SK-N-SH (cell line): ENCODE data around the gene C13orf42. TPM values are rescaled to one million over a fixed set of nuclear protein-coding genes. Genes with fewer than 3 reads are reported as not detected.

Experiments
- CTCF ChIA-PET: fragments of 300-600, 350-600 bp; formaldehyde crosslinking; extraction: SDS; loops from one replicate; lab custom pipeline; 2021; lab: Yijun Ruan, JAX
- POLR2A ChIA-PET: fragments of 350-600 bp; sonication (Branson Sonifier 250); formaldehyde crosslinking; extraction: SDS; loops from one replicate; lab custom pipeline; 2020; ENCODE audit warnings: antibody characterized with exemption, inconsistent platforms; lab: Yijun Ruan, JAX
- DNase-seq: peaks from one replicate; pipeline ENCODE4 v3.0.0; 2012
- H2AFZ ChIP-seq: fragments of 200-600 bp; sonication (generic); 2 replicates; pipeline ENCODE4 v1.8.1; 2016; ENCODE audit warnings: antibody characterized with exemption, mild to moderate bottlenecking, low read depth
- H3F3A ChIP-seq: fragments of 200-600 bp; sonication (generic); replicated peaks from 2 replicates; pipeline ENCODE3; 2016; ENCODE audit warnings: antibody characterized with exemption, mild to moderate bottlenecking; ENCODE audit not compliant: insufficient read depth
- H3K27ac ChIP-seq, 2 experiments: fragments of 200-500 bp in 1 of 2; fragments of 200-600 bp in 1 of 2; sonication (Bioruptor generic) in 1 of 2; sonication (generic), shearing (Covaris generic) in 1 of 2; 2 replicates each; pipeline versions ENCODE4 v1.5.1 to v1.6.1; 2014 to 2016; ENCODE audit warnings: low read depth in 2 of 2, inconsistent platforms in 1 of 2, low read length in 1 of 2, mild to moderate bottlenecking in 1 of 2, mixed read lengths in 1 of 2
- H3K27me3 ChIP-seq: fragments of 200-600 bp; sonication (generic), shearing (Covaris generic); 2 replicates; pipeline ENCODE4 v1.6.1; 2016; ENCODE audit warnings: mixed run types; ENCODE audit not compliant: insufficient read depth
- H3K36me3 ChIP-seq, 2 experiments: fragments of 200-500 bp in 1 of 2; fragments of 200-600 bp in 1 of 2; sonication (Bioruptor generic) in 1 of 2; sonication (generic) in 1 of 2; replicated peaks in 1 of 2; 2 replicates each; pipeline versions ENCODE3 to v1.5.1; 2014 to 2016; ENCODE audit warnings: low read length in 1 of 2, mild to moderate bottlenecking in 1 of 2; ENCODE audit not compliant: insufficient read depth in 2 of 2, control insufficient read depth in 1 of 2
- H3K4me1 ChIP-seq, 2 experiments: fragments of 200-500 bp in 1 of 2; fragments of 200-600 bp in 1 of 2; sonication (Bioruptor generic) in 1 of 2; sonication (generic), shearing (Covaris generic) in 1 of 2; 2 replicates each; pipeline versions ENCODE4 v1.5.1 to v1.6.1; 2014 to 2016; ENCODE audit warnings: low read depth in 1 of 2, low read length in 1 of 2, mixed run types in 1 of 2; ENCODE audit not compliant: insufficient read depth in 2 of 2, control insufficient read depth in 1 of 2
- H3K4me2 ChIP-seq: fragments of 200-600 bp; sonication (generic), shearing (Covaris generic); 2 replicates; pipeline ENCODE4 v1.6.1; 2017; ENCODE audit warnings: mixed run types
- H3K4me3 ChIP-seq, 2 experiments: fragments of 200-500 bp in 1 of 2; fragments of 200-600 bp in 1 of 2; sonication (Bioruptor generic) in 1 of 2; sonication (generic), shearing (Covaris generic) in 1 of 2; 2 replicates each; pipeline versions ENCODE4 v1.5.1 to v1.8.1; 2014 to 2016; ENCODE audit warnings: low read depth in 2 of 2, inconsistent platforms in 1 of 2, low read length in 1 of 2, mild to moderate bottlenecking in 1 of 2, mixed read lengths in 1 of 2, moderate library complexity in 1 of 2
- H3K79me2 ChIP-seq: fragments of 200-600 bp; sonication (generic); 2 replicates; pipeline ENCODE4 v1.8.1; 2017; ENCODE audit warnings: mild to moderate bottlenecking; ENCODE audit not compliant: insufficient read depth
- H3K9ac ChIP-seq: fragments of 200-600 bp; sonication (generic); 2 replicates; pipeline ENCODE4 v1.6.1; 2017; ENCODE audit warnings: mixed run types
- H3K9me2 ChIP-seq: fragments of 200-600 bp; sonication (generic); 2 replicates; pipeline ENCODE4 v1.6.1; 2017; ENCODE audit warnings: mixed run types
- H3K9me3 ChIP-seq: fragments of 200-600 bp; sonication (generic); 2 replicates; pipeline ENCODE4 v1.6.1; 2017; ENCODE audit warnings: mixed run types, mild to moderate bottlenecking, moderate library complexity
- H4K20me1 ChIP-seq: fragments of 200-600 bp; sonication (generic); 2 replicates; pipeline ENCODE4 v1.6.1; 2017; ENCODE audit warnings: mild to moderate bottlenecking, mixed run types; ENCODE audit not compliant: insufficient read depth
- CHD2 ChIP-seq: fragments of 150-350 bp; IDR thresholded peaks from 2 replicates; pipeline ENCODE4 v1.6.1; 2018; ENCODE audit warnings: low read length; ENCODE audit not compliant: partially characterized antibody
- ELF1 ChIP-seq: IDR thresholded peaks from 2 replicates; pipeline ENCODE4 v1.4.0; 2012
- EZH2phosphoT487 ChIP-seq: fragments of 200-600 bp; sonication (generic); IDR thresholded peaks from 2 replicates; pipeline ENCODE4 v1.6.1; 2017; ENCODE audit warnings: low read depth, mixed run types, mild to moderate bottlenecking, antibody characterized with exemption, moderate library complexity, borderline replicate concordance
- FOXJ3 ChIP-seq: sonication (generic); formaldehyde crosslinking; IDR thresholded peaks from 2 replicates; pipeline ENCODE4 v1.5.1; 2020; ENCODE audit warnings: mild to moderate bottlenecking, missing genetic modification reagents
- GATA2 ChIP-seq: sonication (generic); formaldehyde crosslinking; IDR thresholded peaks from 2 replicates; pipeline ENCODE4 v1.5.0; 2020; ENCODE audit warnings: mild to moderate bottlenecking, missing genetic modification reagents
- JUND ChIP-seq: IDR thresholded peaks from 2 replicates; pipeline ENCODE4 v1.4.0; 2012
- MEF2A ChIP-seq: IDR thresholded peaks from 2 replicates; pipeline ENCODE4 v1.4.0; 2012; ENCODE audit warnings: low read depth, borderline replicate concordance
- MXI1 ChIP-seq: IDR thresholded peaks from 2 replicates; pipeline ENCODE4 v1.6.1; 2012; ENCODE audit warnings: mild to moderate bottlenecking, low read depth, low read length, improper control_type of control experiment
- NRF1 ChIP-seq: IDR thresholded peaks from 2 replicates; pipeline ENCODE4 v1.6.1; 2012; ENCODE audit warnings: low read depth, mild to moderate bottlenecking, low read length
- RAD21 ChIP-seq: IDR thresholded peaks from 2 replicates; pipeline ENCODE4 v1.6.1; 2012; ENCODE audit warnings: mild to moderate bottlenecking, low read length
- RCOR1 ChIP-seq: fragments of 150-350 bp; IDR thresholded peaks from 2 replicates; pipeline ENCODE4 v1.6.1; 2017; ENCODE audit warnings: antibody characterized with exemption, low read length
- RFX5 ChIP-seq: IDR thresholded peaks from 2 replicates; pipeline ENCODE4 v1.6.1; 2012; ENCODE audit warnings: mild to moderate bottlenecking, improper control_type of control experiment, low read length
- SMC3 ChIP-seq: IDR thresholded peaks from 2 replicates; pipeline ENCODE4 v1.6.1; 2012; ENCODE audit warnings: low read depth, low read length, improper control_type of control experiment
- TCF12 ChIP-seq: IDR thresholded peaks from 2 replicates; pipeline ENCODE4 v1.4.0; 2012
- TEAD4 ChIP-seq: IDR thresholded peaks from 2 replicates; pipeline ENCODE4 v1.4.0; 2012; ENCODE audit warnings: mild to moderate bottlenecking, borderline replicate concordance; ENCODE audit not compliant: insufficient read depth
- WGBS: methylation state at CpG from one replicate; pipeline ENCODE4 v1.1.6; 2017; ENCODE audit warnings: low lambda C conversion rate; 5-methylcytosine and 5-hydroxymethylcytosine counted together
- polyA plus RNA-seq, 3 experiments: library from polyadenylated mRNA; depleted of rRNA; stranded (reverse); fragments of >200 nt; gene quantifications; 2 replicates each; pipeline ENCODE4 v1.2.3, GENCODE V29; 2012
- TF ChIP-seq, protein P1 (sequence below): fragments of 150-350 bp; IDR thresholded peaks from 2 replicates; pipeline ENCODE4 v1.6.1; 2017; ENCODE audit warnings: antibody characterized with exemption, low read length, low read depth, borderline replicate concordance
- TF ChIP-seq, protein P2 (sequence below): IDR thresholded peaks from 2 replicates; pipeline ENCODE4 v1.4.0; 2012; ENCODE audit warnings: low read depth

The C13orf42 gene
- polyA plus RNA-seq, 1 of the 3 experiments (the other 2 are of a cell fraction) = not detected

DNA sequence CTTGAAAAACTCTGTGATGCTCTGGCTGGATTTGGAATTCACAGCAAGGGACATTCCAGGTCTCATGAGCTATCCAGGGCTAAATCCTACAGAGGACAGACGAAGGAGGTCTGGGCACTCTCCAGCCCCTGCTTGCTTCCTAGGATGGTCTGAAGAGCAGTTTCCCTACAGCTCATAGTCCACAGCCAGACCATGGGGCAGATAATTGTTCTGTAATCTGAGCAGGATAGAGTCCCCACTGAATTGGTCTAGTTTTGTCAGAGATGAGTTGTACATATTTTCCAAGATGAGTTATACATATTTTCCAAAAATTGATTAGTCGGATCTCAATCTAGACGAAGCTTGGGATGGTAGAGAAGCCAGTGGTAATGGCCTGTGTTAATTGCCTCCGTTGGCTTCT lies 75.6 kb downstream of the C13orf42 start:
- no peaks in the 10 kb centered on the region; the same call in 1 of the 2 replicates for H3K27me3 ChIP-seq
- H2AFZ ChIP-seq = no peak overlapping the region
- no peak overlapping the region for H3K4me2 ChIP-seq
- H3K9me2 ChIP-seq = no peaks in the 10 kb centered on the region
- POLR2A ChIA-PET = interaction anchor here (0.6 kb wide), 1 partner anchor 1106 kb away, joined by 4 read pairs; no protein-coding TSS in a partner anchor
- no peaks in the 10 kb centered on the region for H3F3A ChIP-seq
- no peaks in the 10 kb centered on the region for H3K9me3 ChIP-seq
- H4K20me1 ChIP-seq = no peaks in the 10 kb centered on the region
- H3K9ac ChIP-seq = no peak overlapping the region
- no peak overlapping the region for H3K4me3 ChIP-seq
- H3K4me1 ChIP-seq = no peaks in the 10 kb centered on the region
- no peak for TF ChIP-seq MXI1
- no peak for TF ChIP-seq RAD21
- no peak for TF ChIP-seq TCF12
- TF ChIP-seq TEAD4 = no peak
- TF ChIP-seq RFX5 = no peak
- TF ChIP-seq RCOR1 = no peak
- no peak for TF ChIP-seq ELF1
- TF ChIP-seq, protein P1, sequence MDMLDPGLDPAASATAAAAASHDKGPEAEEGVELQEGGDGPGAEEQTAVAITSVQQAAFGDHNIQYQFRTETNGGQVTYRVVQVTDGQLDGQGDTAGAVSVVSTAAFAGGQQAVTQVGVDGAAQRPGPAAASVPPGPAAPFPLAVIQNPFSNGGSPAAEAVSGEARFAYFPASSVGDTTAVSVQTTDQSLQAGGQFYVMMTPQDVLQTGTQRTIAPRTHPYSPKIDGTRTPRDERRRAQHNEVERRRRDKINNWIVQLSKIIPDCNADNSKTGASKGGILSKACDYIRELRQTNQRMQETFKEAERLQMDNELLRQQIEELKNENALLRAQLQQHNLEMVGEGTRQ = no peak
- no peak for TF ChIP-seq JUND
- no peak for TF ChIP-seq CHD2
- TF ChIP-seq, protein P2, sequence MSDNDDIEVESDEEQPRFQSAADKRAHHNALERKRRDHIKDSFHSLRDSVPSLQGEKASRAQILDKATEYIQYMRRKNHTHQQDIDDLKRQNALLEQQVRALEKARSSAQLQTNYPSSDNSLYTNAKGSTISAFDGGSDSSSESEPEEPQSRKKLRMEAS = no peak
- no peak for TF ChIP-seq MEF2A
- TF ChIP-seq SMC3 = no peak
- no peak for TF ChIP-seq FOXJ3 (CRISPR knock-in tag)
- TF ChIP-seq EZH2phosphoT487 = no peak
- no peak for TF ChIP-seq NRF1
- TF ChIP-seq, all 33 proteins: peak for 0
- Histone ChIP-seq H3K36me3 (no peaks in the 10 kb centered on the region), H3K27ac (no peak overlapping the region), H3K79me2 (no peaks in the 10 kb centered on the region)
- CTCF ChIA-PET = no interaction called here
- no peak for DNase-seq
- 32% methylated on average over 3 of the region's 4 CpGs for WGBS

DNA sequence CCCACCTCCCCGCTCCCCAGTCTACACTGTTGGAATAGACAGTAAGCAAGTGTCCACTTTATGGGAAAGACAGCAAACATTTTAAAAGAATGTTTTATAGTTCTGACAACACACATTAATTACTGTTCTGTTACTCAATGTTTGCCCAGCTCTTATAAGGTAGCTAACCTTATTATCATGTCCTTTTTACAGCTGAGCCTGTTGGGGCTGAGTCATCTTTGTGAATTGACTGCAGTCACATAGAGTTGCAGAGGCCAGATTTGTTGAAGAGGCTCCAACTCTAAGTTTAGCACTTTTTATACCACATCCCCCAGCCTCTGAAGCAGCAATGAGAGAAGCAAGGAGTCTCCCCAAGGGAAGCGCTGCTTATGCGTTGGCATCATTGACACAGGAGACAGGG lies 76.2 kb downstream of the C13orf42 start:
- H3F3A ChIP-seq = no peaks in the 10 kb centered on the region
- H4K20me1 ChIP-seq = no peaks in the 10 kb centered on the region
- H3K4me1 ChIP-seq = no peaks in the 10 kb centered on the region
- CTCF ChIA-PET = no interaction called here
- POLR2A ChIA-PET = no interaction called here
- H3K79me2 ChIP-seq = no peaks in the 10 kb centered on the region
- H3K4me3 ChIP-seq = no peak overlapping the region
- no peaks in the 10 kb centered on the region; the same call in 1 of the 2 replicates for H3K27me3 ChIP-seq
- H3K27ac ChIP-seq = no peak overlapping the region
- no peaks in the 10 kb centered on the region for H3K36me3 ChIP-seq
- no peak overlapping the region for H3K4me2 ChIP-seq
- H3K9me3 ChIP-seq = no peaks in the 10 kb centered on the region
- H3K9ac ChIP-seq = no peak overlapping the region
- H2AFZ ChIP-seq = no peak overlapping the region
- DNase-seq = no peak
- H3K9me2 ChIP-seq = no peaks in the 10 kb centered on the region
- no peak for TF ChIP-seq RFX5
- TF ChIP-seq SMC3 = no peak
- no peak for TF ChIP-seq GATA2 (CRISPR knock-in tag)
- TF ChIP-seq FOXJ3 (CRISPR knock-in tag) = no peak
- 98% methylated on average over 3 of the region's 3 CpGs for WGBS
